Liver (tissue), 9 donors: ENCODE data around the gene FBP1. TPM values are rescaled to one million over a fixed set of nuclear protein-coding genes. Genes with fewer than 3 reads are reported as not detected.

Experiments used
- DNase-seq: peaks from one replicate; pipeline ENCODE4 v3.0.0-alpha.2; 2017; ENCODE audit warnings: low spot score
- H3K27ac ChIP-seq, 2 donors: one replicate each; pipeline ENCODE4 v1.7.0; 2013; ENCODE audit warnings: inconsistent platforms in 2 of 2, low read length in 2 of 2, control low read depth in 1 of 2, low read depth in 1 of 2, mild to moderate bottlenecking in 1 of 2
- H3K27me3 ChIP-seq, 4 donors: one replicate each; pipeline versions ENCODE4 v1.6.1 to v1.7.0; 2013; ENCODE audit warnings: low read length in 3 of 4, inconsistent platforms in 1 of 4, mild to moderate bottlenecking in 1 of 4, moderate library complexity in 1 of 4; ENCODE audit not compliant: control insufficient read depth in 4 of 4, insufficient read depth in 4 of 4
- H3K36me3 ChIP-seq, 4 donors: one replicate each; pipeline versions ENCODE4 v1.6.1 to v1.7.0; 2013; ENCODE audit warnings: low read length in 3 of 4, mild to moderate bottlenecking in 3 of 4, low read depth in 1 of 4, moderate library complexity in 1 of 4; ENCODE audit not compliant: control insufficient read depth in 4 of 4, insufficient read depth in 3 of 4
- H3K4me1 ChIP-seq, 4 donors: one replicate each; pipeline versions ENCODE4 v1.6.1 to v1.7.0; 2013; ENCODE audit warnings: low read length in 3 of 4, mild to moderate bottlenecking in 3 of 4, moderate library complexity in 1 of 4; ENCODE audit not compliant: control insufficient read depth in 4 of 4, insufficient read depth in 4 of 4
- H3K4me3 ChIP-seq, 3 donors: one replicate each; pipeline versions ENCODE4 v1.6.1 to v1.7.0; 2013; ENCODE audit warnings: low read length in 3 of 3, control low read depth in 1 of 3, low read depth in 1 of 3, mild to moderate bottlenecking in 1 of 3
- H3K9ac ChIP-seq, 2 donors: one replicate each; pipeline ENCODE4 v1.7.0; 2013; ENCODE audit warnings: low read length in 2 of 2, mild to moderate bottlenecking in 2 of 2, moderate library complexity in 2 of 2, control low read depth in 1 of 2, low read depth in 1 of 2
- H3K9me3 ChIP-seq, 4 donors: one replicate each; pipeline versions ENCODE4 v1.6.1 to v1.7.0; 2013; ENCODE audit warnings: low read length in 3 of 4; ENCODE audit not compliant: control insufficient read depth in 4 of 4
- ATF3 ChIP-seq: IDR thresholded peaks from 2 replicates; pipeline ENCODE4 v1.6.1; 2016; ENCODE audit warnings: antibody characterized with exemption
- CTCF ChIP-seq: fragments of 150-350 bp; IDR thresholded peaks from 2 replicates; pipeline ENCODE4 v1.5.1; 2017; ENCODE audit warnings: improper control_type of control experiment, low read depth, low read length; ENCODE audit not compliant: missing input control
- EGR1 ChIP-seq, 2 donors: IDR thresholded peaks; 2 replicates each; pipeline ENCODE4 v1.6.1; 2016 to 2018; ENCODE audit warnings: antibody characterized with exemption in 2 of 2, low read depth in 2 of 2
- FOXA1 ChIP-seq: IDR thresholded peaks from 2 replicates; pipeline ENCODE4 v1.6.1; 2016; ENCODE audit warnings: antibody characterized with exemption
- FOXA2 ChIP-seq: IDR thresholded peaks from 2 replicates; pipeline ENCODE4 v1.6.1; 2016; ENCODE audit warnings: antibody characterized with exemption
- GABPA ChIP-seq, 2 donors: IDR thresholded peaks in 1 of 2; conservative IDR thresholded peaks in 1 of 2; 2 replicates each; pipeline ENCODE4 v1.6.1; 2016; ENCODE audit warnings: antibody characterized with exemption in 2 of 2, mild to moderate bottlenecking in 1 of 2, moderate library complexity in 1 of 2
- HNF4A ChIP-seq, 2 donors: conservative IDR thresholded peaks; 2 replicates each; pipeline ENCODE4 v1.6.1; 2016; ENCODE audit warnings: antibody characterized with exemption in 2 of 2, mild to moderate bottlenecking in 2 of 2
- HNF4G ChIP-seq: IDR thresholded peaks from 2 replicates; pipeline ENCODE4 v1.6.1; 2016; ENCODE audit warnings: antibody characterized with exemption
- JUND ChIP-seq, 2 donors: IDR thresholded peaks; 2 replicates each; pipeline ENCODE4 v1.6.1; 2016; ENCODE audit warnings: antibody characterized with exemption in 2 of 2
- MAX ChIP-seq: IDR thresholded peaks from 2 replicates; pipeline ENCODE4 v1.6.1; 2016; ENCODE audit warnings: antibody characterized with exemption
- NR2F2 ChIP-seq: IDR thresholded peaks from 2 replicates; pipeline ENCODE4 v1.6.1; 2016; ENCODE audit warnings: antibody characterized with exemption
- RAD21 ChIP-seq, 2 donors: IDR thresholded peaks; 2 replicates each; pipeline ENCODE4 v1.6.1; 2016; ENCODE audit warnings: antibody characterized with exemption in 2 of 2, mild to moderate bottlenecking in 2 of 2
- REST ChIP-seq: IDR thresholded peaks from 2 replicates; pipeline ENCODE4 v1.6.1; 2016; ENCODE audit warnings: antibody characterized with exemption, mild to moderate bottlenecking
- RXRA ChIP-seq, 2 donors: IDR thresholded peaks; 2 replicates each; pipeline ENCODE4 v1.6.1; 2017 to 2018; ENCODE audit warnings: antibody characterized with exemption in 2 of 2, mild to moderate bottlenecking in 1 of 2
- SP1 ChIP-seq: IDR thresholded peaks from 2 replicates; pipeline ENCODE4 v1.6.1; 2018; ENCODE audit warnings: antibody characterized with exemption, mild to moderate bottlenecking
- TAF1 ChIP-seq: conservative IDR thresholded peaks from 2 replicates; pipeline ENCODE4 v1.6.1; 2016; ENCODE audit warnings: antibody characterized with exemption, mild to moderate bottlenecking
- YY1 ChIP-seq: IDR thresholded peaks from 2 replicates; pipeline ENCODE4 v1.6.1; 2016; ENCODE audit warnings: antibody characterized with exemption, mild to moderate bottlenecking
- ZBTB33 ChIP-seq: IDR thresholded peaks from 2 replicates; pipeline ENCODE4 v1.6.1; 2016; ENCODE audit warnings: antibody characterized with exemption
- WGBS: extraction: QIAGEN DNeasy Blood & Tissue Kit; methylation state at CpG from one replicate; pipeline ENCODE4 v1.1.7; 2013; 5-methylcytosine and 5-hydroxymethylcytosine counted together
- polyA plus RNA-seq, 2 donors: library from polyadenylated mRNA; stranded (reverse) in 1 of 2; unstranded in 1 of 2; fragments of 200-250 nt in 1 of 2; fragments of >200 nt in 1 of 2; fragmentation: Nextera tagmentation in 1 of 2; extraction: Ambion mirVana in 1 of 2; gene quantifications; one replicate each; pipeline versions ENCODE4 v1.2.1 to v1.2.3, GENCODE V29; 2013 to 2015
- total RNA-seq, 2 donors: library from RNA; depleted of rRNA; stranded (reverse); fragments of >200 nt; gene quantifications; one replicate each; pipeline ENCODE4 v1.2.3, GENCODE V29; 2014
- donor health status: healthy.
- donor health status: healthy.
- donor health status: healthy.
- donor health status: healthy.
- donor health status: healthy.

The FBP1 gene
- total and polyA plus RNA-seq, 4 donors: 27.8 to 574 (median 317) TPM

- DNase-seq: no peak
- Histone ChIP-seq H3K9me3 (no peaks in the 10 kb centered on the region), H3K27me3 (no peaks in the 10 kb centered on the region), H3K27ac (no peak overlapping the region), H3K9ac (no peak overlapping the region), H3K4me1 (peaks cover under 1 to 18% (median 10%) of the 10 kb centered on the region in 4 donors), H3K4me3 (no peak overlapping the region), H3K36me3 (peaks cover 2 to 33% (median 22%) of the 10 kb centered on the region in 4 donors)
- 72% methylated on average over 9 of the region's 9 CpGs for WGBS
- TF ChIP-seq TAF1: no peak
- TF ChIP-seq RAD21 (IDR thresholded peaks at IDR 0.05): peak; percentile 16 to 56
- TF ChIP-seq CTCF: peak; percentile 15
These were observed 16.1 kb downstream of the FBP1 start for GRCh38 chr9:94623253-94623652.

GRCh38 chr9:94622087-94622800, 17.1 kb downstream of the FBP1 start:
- Histone ChIP-seq H3K9ac (no peak overlapping the region), H3K9me3 (no peaks in the 10 kb centered on the region), H3K36me3 (peaks cover 4 to 43% (median 31%) of the 10 kb centered on the region in 4 donors), H3K27me3 (no peaks in the 10 kb centered on the region), H3K4me1 (peaks cover 0 to 11% (median 9%) of the 10 kb centered on the region in 4 donors), H3K4me3 (no peak overlapping the region), H3K27ac (no peak overlapping the region)
- no peak for DNase-seq
- TF ChIP-seq HNF4G (no peak), MAX (no peak), REST (no peak), RXRA (IDR thresholded peaks at IDR 0.05) (no peak), GABPA (IDR thresholded peaks at IDR 0.05 in 1 of 2, conservative IDR thresholded peaks at IDR 0.05 in 1 of 2) (no peak), SP1 (no peak), FOXA2 (no peak), TAF1 (no peak), HNF4A (conservative IDR thresholded peaks at IDR 0.05) (no peak), JUND (IDR thresholded peaks at IDR 0.05) (no peak), ATF3 (no peak), EGR1 (IDR thresholded peaks at IDR 0.05; ENCODE audit: low read depth in 2 of 2) (no peak), CTCF (no peak), YY1 (no peak), FOXA1 (no peak), ZBTB33 (no peak), RAD21 (IDR thresholded peaks at IDR 0.05) (no peak), NR2F2 (no peak)
- WGBS: 91% methylated on average over 19 of the region's 19 CpGs
